Mucosa of descending colon (tissue), 3 donors: Measurements from ENCODE around the gene HEXIM1. TPM values are rescaled to one million over a fixed set of nuclear protein-coding genes. Genes with fewer than 3 reads are reported as not detected.
A peak's percentile ranks its signal among the peaks of the same experiment; 100 is the strongest.

ENCODE experiments used
- ATAC-seq: fragments of 200-7000 bp; cut with Tn5 transposase; one replicate; pipeline ENCODE4 v1.9.1; 2020; ENCODE audit warnings: mild to moderate bottlenecking, moderate library complexity
- DNase-seq, 3 donors: peaks; one replicate each; pipeline ENCODE4 v3.0.0-alpha.2; 2020
- H3K36me3 ChIP-seq: fragments of 200-600 bp; one replicate; pipeline ENCODE4 v1.8.0; 2021; ENCODE audit warnings: low read depth, mild to moderate bottlenecking
- H3K4me1 ChIP-seq: fragments of 200-600 bp; one replicate; pipeline ENCODE4 v1.8.0; 2021; ENCODE audit warnings: low read depth, mild to moderate bottlenecking
- H3K4me3 ChIP-seq: fragments of 200-600 bp; one replicate; pipeline ENCODE4 v1.8.0; 2021; ENCODE audit warnings: mild to moderate bottlenecking
- H3K9me3 ChIP-seq: fragments of 200-600 bp; one replicate; pipeline ENCODE4 v1.8.0; 2021; ENCODE audit warnings: mild to moderate bottlenecking
- CTCF ChIP-seq: fragments of 200-600 bp; IDR thresholded peaks from one replicate; pipeline ENCODE4 v1.8.0; 2022; ENCODE audit warnings: antibody characterized with exemption, mild to moderate bottlenecking
- intact Hi-C, 2 donors: fragments of 100-400 bp; cut with DNase I in 1 of 2; cut with micrococcal nuclease in 1 of 2; formaldehyde crosslinking; loops; one replicate each; pipeline versions ENCODE4 v1.11.0 to v1.11.1; 2022; cut with DNase I, micrococcal nuclease
- total RNA-seq, 3 donors: library from RNA; stranded (reverse); fragmentation: NEBNext Ultra II Directional in 2 of 3; extraction: Animal tissue kit (Norgen Biotek cat#: 25700) in 2 of 3; gene quantifications; one replicate each; pipeline versions ENCODE4 v1.2.1 to v1.2.4, GENCODE V29; 2021 to 2023
- donor health status: DM: no; HTN: no; CAD: no; lungs with moderate emphysema.
- donor health status: DM: no; HTN: no; CAD: no.
- donor health status: DM: no; HTN: yes; CAD: no.

HEXIM1 gene
- total RNA-seq, 3 donors from 2014 or later, result 36.7 to 98.2 (median 37.0) TPM

- no peak for DNase-seq
- no peaks in the 10 kb centered on the region for H3K9me3 ChIP-seq
- no peak for TF ChIP-seq CTCF
- peaks cover 54% of the 10 kb centered on the region for H3K4me1 ChIP-seq
- ATAC-seq, result no peak
- H3K36me3 ChIP-seq, result no peaks in the 10 kb centered on the region
- H3K4me3 ChIP-seq, result no peak overlapping the region
- intact Hi-C loops, result no loop called here
Measured at GRCh38 chr17:45128989-45129388, 19.3 kb upstream of the HEXIM1 start.

DNA sequence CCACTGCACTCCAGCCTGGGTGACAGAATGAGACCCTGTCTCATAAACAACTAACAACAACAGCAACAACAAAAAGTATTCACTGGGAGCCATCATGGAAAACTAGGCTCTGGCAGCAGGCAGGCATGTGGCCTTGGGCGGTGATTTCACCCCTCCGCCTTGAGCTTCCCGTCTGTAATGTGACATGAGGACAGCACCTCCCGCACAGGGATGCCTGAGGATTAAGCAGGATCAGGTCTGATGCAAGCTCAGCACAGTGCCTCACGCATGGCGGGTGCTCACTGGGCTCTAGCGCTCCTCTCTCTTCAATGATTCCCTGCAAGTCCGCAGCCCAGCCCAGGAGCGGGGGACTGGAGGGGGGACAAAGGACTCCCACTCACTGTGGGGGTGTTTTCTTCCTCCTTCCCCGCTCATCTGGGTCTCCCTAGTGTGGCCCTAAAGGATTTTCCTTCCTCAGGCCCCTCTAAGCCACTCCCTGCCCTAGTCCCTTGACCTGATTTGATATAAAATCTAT is 18.8 kb upstream of the HEXIM1 start:
- no peaks in the 10 kb centered on the region for H3K9me3 ChIP-seq
- H3K36me3 ChIP-seq, result no peaks in the 10 kb centered on the region
- peak in 2 of 3 donors; percentile 60 to 66 for DNase-seq
- ATAC-seq, result peak; percentile 7
- intact Hi-C loops, result no loop called here
- TF ChIP-seq CTCF, result no peak
- H3K4me1 ChIP-seq, result peaks cover 49% of the 10 kb centered on the region
- no peak overlapping the region for H3K4me3 ChIP-seq

DNA sequence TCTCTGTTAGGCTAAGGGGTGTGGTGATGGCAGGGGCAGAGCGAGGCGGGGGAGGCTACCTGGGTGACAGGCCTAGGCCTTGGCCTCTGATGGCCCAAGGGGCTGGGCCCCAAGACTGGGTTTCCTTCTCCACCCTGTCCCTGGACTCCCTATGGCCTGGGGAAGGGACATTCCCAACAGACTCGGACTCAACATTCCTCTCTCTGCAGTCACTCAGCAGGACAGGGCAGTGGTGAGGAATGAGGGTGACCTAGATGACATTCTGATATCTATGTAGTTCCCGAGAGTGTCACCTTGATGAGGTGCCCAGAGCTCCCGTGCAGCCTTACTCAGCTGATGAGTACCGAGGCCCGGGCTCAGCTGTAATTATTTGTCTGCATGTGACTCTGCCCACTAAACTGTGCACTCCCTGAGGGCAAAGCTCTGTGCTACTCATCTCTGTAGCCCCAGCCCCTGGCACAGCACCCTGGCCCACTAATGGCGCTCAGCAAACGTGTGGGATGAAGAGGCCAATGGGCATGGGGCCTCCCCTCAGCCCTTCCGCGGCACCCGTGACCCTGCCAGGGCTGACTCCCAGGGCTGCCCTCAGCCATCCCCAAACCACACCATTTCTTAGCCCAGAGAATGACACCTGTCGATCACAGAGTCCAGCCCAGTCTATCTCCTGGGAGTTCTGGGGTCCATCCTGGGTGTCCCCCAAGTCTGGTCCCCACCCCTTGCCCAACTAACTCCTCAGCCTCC is 18.2 kb upstream of the HEXIM1 start:
- peaks cover 44% of the 10 kb centered on the region for H3K4me1 ChIP-seq
- ATAC-seq (peak; percentile 66), DNase-seq (peak; percentile 81 to 88 (median 85))
- no peaks in the 10 kb centered on the region for H3K9me3 ChIP-seq
- no peaks in the 10 kb centered on the region for H3K36me3 ChIP-seq
- H3K4me3 ChIP-seq, result no peak overlapping the region
- no peak for TF ChIP-seq CTCF
- intact Hi-C loops, result loop anchor here in 1 of 2 donors (10.0 kb wide), 1 partner anchor 65 kb away; no protein-coding TSS in a partner anchor

DNA sequence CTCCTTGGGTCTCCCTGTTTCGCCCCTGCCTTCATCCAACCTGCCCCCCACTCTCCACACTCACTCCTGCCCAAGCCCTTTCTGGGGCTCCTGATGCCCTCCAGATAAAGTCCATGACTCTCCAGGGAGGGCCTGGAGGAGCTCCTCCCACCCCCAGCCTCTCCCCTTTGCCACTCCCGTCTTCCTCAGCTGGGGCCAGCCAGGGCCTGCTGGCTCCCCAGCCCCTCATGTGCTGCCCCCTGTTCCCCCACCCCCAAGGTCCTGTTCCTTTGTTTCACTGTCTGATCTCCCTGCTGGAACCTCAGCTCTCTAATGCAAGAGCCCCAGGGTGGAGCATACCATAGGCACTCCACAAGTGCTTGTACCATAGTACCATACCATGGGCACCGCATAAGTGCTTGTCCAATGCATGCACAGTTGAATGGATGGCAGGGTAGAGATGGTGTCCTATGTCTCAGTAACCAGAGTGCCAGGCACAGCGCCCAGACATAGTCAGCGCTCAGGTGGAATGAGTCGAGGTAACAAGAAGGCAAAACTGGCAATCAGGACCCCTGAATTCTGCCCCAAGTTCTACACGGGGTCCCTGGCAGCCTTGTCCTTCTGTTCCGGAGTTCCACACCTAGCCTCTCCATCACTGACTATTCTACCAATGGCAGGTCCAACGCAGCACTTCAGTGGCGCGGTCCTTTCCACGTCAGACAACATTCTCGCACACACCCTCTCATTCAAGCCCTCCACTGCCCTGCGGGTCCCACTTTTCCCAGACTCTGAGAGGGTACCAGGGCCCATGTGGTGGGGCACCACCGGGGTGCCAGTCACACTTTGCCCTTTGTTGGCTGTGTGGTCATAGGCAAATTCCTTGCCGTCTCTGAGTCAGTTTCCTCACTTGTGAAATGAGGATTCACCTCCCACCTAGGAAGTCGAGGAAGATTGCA is 17.3 kb upstream of the HEXIM1 start:
- no peak overlapping the region for H3K4me3 ChIP-seq
- intact Hi-C loops, result loop anchor here in 1 of 2 donors (10.0 kb wide), 1 partner anchor 64 kb away; no protein-coding TSS in a partner anchor

More for the DNA sequence above, 17.3 kb upstream of the HEXIM1 start:
- H3K9me3 ChIP-seq, result no peaks in the 10 kb centered on the region
- no peak for TF ChIP-seq CTCF
- H3K36me3 ChIP-seq, result no peaks in the 10 kb centered on the region
- H3K4me1 ChIP-seq, result peaks cover 43% of the 10 kb centered on the region
- DNase-seq, result peak in 2 of 3 donors; percentile 50 to 58
- no peak for ATAC-seq
